Measurements from ENCODE around the gene ENPP3. TPM values are rescaled to one million over a fixed set of nuclear protein-coding genes. Genes with fewer than 3 reads are reported as not detected.
A peak's percentile ranks its signal among the peaks of the same experiment; 100 is the strongest.

Gene ENPP3
- polyA plus RNA-seq, 1 donor, result 43.7 TPM

GRCh38 chr6:131775886-131776285 lies 138.8 kb downstream of the ENPP3 start:
- peak in 1 of 2 donors; percentile 53 for DNase-seq
- Histone ChIP-seq H3K27me3 (ENCODE audit: control insufficient read depth, insufficient read depth, low read length) (no peaks in the 10 kb centered on the region), H3K4me1 (ENCODE audit: control insufficient read depth, insufficient read depth, low read length) (peaks cover 26% of the 10 kb centered on the region), H3K9me3 (ENCODE audit: control insufficient read depth, low read depth, low read length) (no peaks in the 10 kb centered on the region), H3K36me3 (ENCODE audit: control insufficient read depth, insufficient read depth, low read length) (no peaks in the 10 kb centered on the region), H3K27ac (ENCODE audit: low read length) (peak overlapping the region; percentile 67), H3K4me3 (ENCODE audit: low read length) (no peak overlapping the region)
- WGBS (ENCODE audit: insufficient coverage, low lambda C conversion rate), result no CpG with 5 or more reads among the region's 3 CpGs

GRCh38 chr6:131776985-131777384 lies 139.9 kb downstream of the ENPP3 start:
- H3K27me3 ChIP-seq (ENCODE audit: control insufficient read depth, insufficient read depth, low read length), result no peaks in the 10 kb centered on the region
- peak overlapping the region; percentile 90 for H3K27ac ChIP-seq (ENCODE audit: low read length)
- no peaks in the 10 kb centered on the region for H3K36me3 ChIP-seq (ENCODE audit: control insufficient read depth, insufficient read depth, low read length)
- no peaks in the 10 kb centered on the region for H3K9me3 ChIP-seq (ENCODE audit: control insufficient read depth, low read depth, low read length)
- H3K4me1 ChIP-seq (ENCODE audit: control insufficient read depth, insufficient read depth, low read length), result peaks cover 26% of the 10 kb centered on the region
- H3K4me3 ChIP-seq (ENCODE audit: low read length), result no peak overlapping the region
- WGBS (ENCODE audit: insufficient coverage, low lambda C conversion rate), result no CpG with 5 or more reads among the region's 2 CpGs
- peak; percentile 91 to 97 for DNase-seq

- H3K27ac ChIP-seq (ENCODE audit: low read length), result peak overlapping the region; percentile 90
- H3K9me3 ChIP-seq (ENCODE audit: control insufficient read depth, low read depth, low read length), result no peaks in the 10 kb centered on the region
- H3K36me3 ChIP-seq (ENCODE audit: control insufficient read depth, insufficient read depth, low read length), result no peaks in the 10 kb centered on the region
- H3K4me1 ChIP-seq (ENCODE audit: control insufficient read depth, insufficient read depth, low read length), result peaks cover 26% of the 10 kb centered on the region
- WGBS (ENCODE audit: insufficient coverage, low lambda C conversion rate), result 43% methylated on average over 1 of the region's 1 CpG
- DNase-seq, result peak in 1 of 2 donors; percentile 37
- H3K4me3 ChIP-seq (ENCODE audit: low read length), result no peak overlapping the region
- H3K27me3 ChIP-seq (ENCODE audit: control insufficient read depth, insufficient read depth, low read length), result no peaks in the 10 kb centered on the region
Observed at GRCh38 chr6:131778169-131778568, 141.1 kb downstream of the ENPP3 start.

- no peak for DNase-seq
- Histone ChIP-seq H3K27me3 (ENCODE audit: control insufficient read depth, insufficient read depth, low read length) (no peaks in the 10 kb centered on the region), H3K4me1 (ENCODE audit: control insufficient read depth, insufficient read depth, low read length) (peaks cover 26% of the 10 kb centered on the region), H3K9me3 (ENCODE audit: control insufficient read depth, low read depth, low read length) (no peaks in the 10 kb centered on the region), H3K27ac (ENCODE audit: low read length) (no peak overlapping the region), H3K36me3 (ENCODE audit: control insufficient read depth, insufficient read depth, low read length) (no peaks in the 10 kb centered on the region), H3K4me3 (ENCODE audit: low read length) (no peak overlapping the region)
- WGBS (ENCODE audit: insufficient coverage, low lambda C conversion rate), result 100% methylated on average over 1 of the region's 2 CpGs
Observed at GRCh38 chr6:131779304-131779703, 142.2 kb downstream of the ENPP3 start.

DNA sequence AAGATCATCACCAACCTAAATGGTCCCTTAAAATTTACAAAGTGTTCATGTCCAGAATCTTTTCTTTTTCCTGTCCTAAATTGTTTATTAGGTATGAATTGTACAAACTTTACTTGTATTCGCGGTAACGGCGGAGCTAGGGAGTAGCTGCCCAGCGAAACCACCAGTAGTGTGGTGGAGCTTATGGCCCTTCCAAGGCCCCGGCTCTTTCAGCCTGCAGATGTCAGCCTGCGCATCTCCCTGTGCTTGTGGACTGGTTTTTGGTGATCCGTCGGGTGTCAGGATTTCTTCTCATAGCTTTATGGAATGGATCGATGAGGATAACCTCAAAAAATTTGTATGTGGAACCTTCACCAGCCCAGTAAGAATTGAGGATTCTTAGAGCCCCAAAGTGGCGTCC lies 143.5 kb downstream of the ENPP3 start:
- H3K4me3 ChIP-seq (ENCODE audit: low read length), result no peak overlapping the region
- WGBS (ENCODE audit: insufficient coverage, low lambda C conversion rate), result 100% methylated on average over 1 of the region's 11 CpGs
- H3K4me1 ChIP-seq (ENCODE audit: control insufficient read depth, insufficient read depth, low read length), result peaks cover 26% of the 10 kb centered on the region
- no peaks in the 10 kb centered on the region for H3K9me3 ChIP-seq (ENCODE audit: control insufficient read depth, low read depth, low read length)
- no peaks in the 10 kb centered on the region for H3K36me3 ChIP-seq (ENCODE audit: control insufficient read depth, insufficient read depth, low read length)
- DNase-seq, result no peak
- H3K27me3 ChIP-seq (ENCODE audit: control insufficient read depth, insufficient read depth, low read length), result no peaks in the 10 kb centered on the region
- no peak overlapping the region for H3K27ac ChIP-seq (ENCODE audit: low read length)

- Histone ChIP-seq H3K4me3 (ENCODE audit: low read length) (no peak overlapping the region), H3K36me3 (ENCODE audit: control insufficient read depth, insufficient read depth, low read length) (no peaks in the 10 kb centered on the region), H3K27ac (ENCODE audit: low read length) (no peak overlapping the region), H3K9me3 (ENCODE audit: control insufficient read depth, low read depth, low read length) (no peaks in the 10 kb centered on the region), H3K4me1 (ENCODE audit: control insufficient read depth, insufficient read depth, low read length) (peaks cover 15% of the 10 kb centered on the region), H3K27me3 (ENCODE audit: control insufficient read depth, insufficient read depth, low read length) (no peaks in the 10 kb centered on the region)
- 90% methylated on average over 1 of the region's 3 CpGs for WGBS (ENCODE audit: insufficient coverage, low lambda C conversion rate)
- DNase-seq, result no peak
Observed at GRCh38 chr6:131781687-131782086, 144.6 kb downstream of the ENPP3 start.

- peak in 1 of 2 donors; percentile 36 for DNase-seq
- Histone ChIP-seq H3K4me1 (ENCODE audit: control insufficient read depth, insufficient read depth, low read length) (peaks cover 8% of the 10 kb centered on the region), H3K9me3 (ENCODE audit: control insufficient read depth, low read depth, low read length) (no peaks in the 10 kb centered on the region), H3K36me3 (ENCODE audit: control insufficient read depth, insufficient read depth, low read length) (no peaks in the 10 kb centered on the region), H3K4me3 (ENCODE audit: low read length) (no peak overlapping the region), H3K27ac (ENCODE audit: low read length) (no peak overlapping the region), H3K27me3 (ENCODE audit: control insufficient read depth, insufficient read depth, low read length) (no peaks in the 10 kb centered on the region)
- WGBS (ENCODE audit: insufficient coverage, low lambda C conversion rate), result 100% methylated on average over 1 of the region's 1 CpG
Observed at GRCh38 chr6:131782764-131783163, 145.7 kb downstream of the ENPP3 start.

GRCh38 chr6:131784561-131784960 lies 147.5 kb downstream of the ENPP3 start:
- Histone ChIP-seq H3K36me3 (ENCODE audit: control insufficient read depth, insufficient read depth, low read length) (no peaks in the 10 kb centered on the region), H3K9me3 (ENCODE audit: control insufficient read depth, low read depth, low read length) (no peaks in the 10 kb centered on the region), H3K27me3 (ENCODE audit: control insufficient read depth, insufficient read depth, low read length) (no peaks in the 10 kb centered on the region), H3K4me3 (ENCODE audit: low read length) (no peak overlapping the region), H3K4me1 (ENCODE audit: control insufficient read depth, insufficient read depth, low read length) (no peaks in the 10 kb centered on the region), H3K27ac (ENCODE audit: low read length) (no peak overlapping the region)
- DNase-seq, result no peak
- whole genome bisulfite sequencing (ENCODE audit: insufficient coverage, low lambda C conversion rate), result no CpG with 5 or more reads among the region's 1 CpG

DNA sequence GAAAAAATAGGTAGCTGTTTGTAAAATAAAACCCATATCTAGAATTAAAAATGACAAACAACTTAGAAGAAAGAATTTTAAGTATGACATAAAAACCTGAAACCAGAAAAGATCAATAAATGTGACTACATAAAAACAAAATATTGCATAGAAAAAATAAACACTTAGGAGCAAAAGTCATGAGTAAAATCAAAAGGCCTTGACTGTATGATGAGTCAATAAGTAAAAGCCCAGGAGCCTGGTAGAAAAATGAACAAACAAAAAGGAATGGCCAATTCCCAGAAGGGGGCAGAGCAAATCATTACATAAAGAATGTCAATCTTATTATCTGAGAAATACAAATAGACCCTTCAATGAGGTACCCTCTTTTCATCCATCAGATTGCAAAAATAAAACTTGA lies 150.0 kb downstream of the ENPP3 start:
- no peaks in the 10 kb centered on the region for H3K36me3 ChIP-seq (ENCODE audit: control insufficient read depth, insufficient read depth, low read length)
- H3K27ac ChIP-seq (ENCODE audit: low read length), result no peak overlapping the region
- no peaks in the 10 kb centered on the region for H3K9me3 ChIP-seq (ENCODE audit: control insufficient read depth, low read depth, low read length)
- H3K4me3 ChIP-seq (ENCODE audit: low read length), result no peak overlapping the region
- DNase-seq, result no peak
- H3K4me1 ChIP-seq (ENCODE audit: control insufficient read depth, insufficient read depth, low read length), result no peaks in the 10 kb centered on the region
- H3K27me3 ChIP-seq (ENCODE audit: control insufficient read depth, insufficient read depth, low read length), result no peaks in the 10 kb centered on the region

DNA sequence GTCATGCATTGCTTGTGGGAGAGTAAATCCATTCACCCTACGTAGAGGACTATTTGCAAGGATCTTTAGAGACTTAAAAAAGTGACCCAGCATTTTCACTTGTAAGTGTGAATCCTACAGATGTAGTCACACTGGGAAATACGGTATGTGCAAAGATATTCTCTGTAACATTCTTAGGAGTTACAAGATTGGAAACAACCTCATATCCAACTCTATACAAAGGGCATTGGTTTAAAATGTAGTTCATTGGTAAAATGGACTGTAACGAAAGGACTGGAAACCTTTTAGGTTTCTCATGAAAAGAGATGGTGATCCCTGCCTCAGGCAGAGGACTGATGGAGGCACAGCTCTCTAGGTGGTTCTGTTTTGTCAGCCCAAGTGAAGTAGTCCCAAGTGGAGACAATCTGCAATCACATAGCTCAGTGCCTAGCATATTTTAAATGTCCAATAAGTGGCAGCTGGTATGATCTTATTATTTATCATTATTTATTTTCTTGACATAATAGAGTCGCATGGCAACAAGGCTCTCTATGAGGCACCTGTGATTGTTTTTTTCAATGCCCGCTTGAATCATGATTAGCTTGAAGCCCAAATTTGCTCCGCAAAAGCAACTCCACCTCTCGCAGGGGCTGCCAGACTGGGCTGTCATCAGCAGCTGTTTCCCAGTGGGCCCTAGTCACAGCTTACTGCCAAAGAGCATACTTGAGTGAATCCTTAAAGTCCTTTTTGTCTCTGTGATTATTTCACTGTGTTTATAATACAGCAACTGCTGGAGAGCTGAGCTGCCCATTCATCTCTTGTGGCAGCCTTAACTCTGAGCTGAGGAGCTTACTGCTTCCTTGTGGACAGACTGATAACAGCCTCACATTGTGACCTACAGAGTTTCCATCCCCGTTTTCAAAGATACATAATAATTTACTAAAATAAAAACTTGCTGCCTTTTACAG lies 150.9 kb downstream of the ENPP3 start:
- no peaks in the 10 kb centered on the region for H3K27me3 ChIP-seq (ENCODE audit: control insufficient read depth, insufficient read depth, low read length)
- no peak overlapping the region for H3K27ac ChIP-seq (ENCODE audit: low read length)
- H3K9me3 ChIP-seq (ENCODE audit: control insufficient read depth, low read depth, low read length), result no peaks in the 10 kb centered on the region
- no peaks in the 10 kb centered on the region for H3K4me1 ChIP-seq (ENCODE audit: control insufficient read depth, insufficient read depth, low read length)
- H3K36me3 ChIP-seq (ENCODE audit: control insufficient read depth, insufficient read depth, low read length), result no peaks in the 10 kb centered on the region
- no peak overlapping the region for H3K4me3 ChIP-seq (ENCODE audit: low read length)
- 50% methylated on average over 2 of the region's 8 CpGs for WGBS (ENCODE audit: insufficient coverage, low lambda C conversion rate)
- peak in 1 of 2 donors; percentile 32 for DNase-seq

DNA sequence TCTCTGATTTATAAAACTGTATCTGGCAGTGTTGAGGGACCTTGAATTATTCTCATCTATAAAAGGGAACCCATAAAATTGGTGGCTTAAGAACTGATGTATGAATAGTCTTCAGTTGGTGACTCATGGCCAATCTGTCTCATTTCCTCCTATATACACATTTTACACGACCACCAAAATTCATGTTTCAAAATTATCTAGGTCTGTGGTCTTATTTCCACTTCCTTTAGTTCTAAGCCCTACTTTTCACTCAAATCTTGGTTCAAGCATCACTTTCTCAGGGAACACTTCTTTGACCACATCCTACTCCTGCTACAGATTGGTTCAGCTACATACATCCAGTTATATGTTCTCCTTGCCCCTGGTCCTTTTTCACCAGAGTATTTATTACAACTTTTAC lies 152.1 kb downstream of the ENPP3 start:
- H3K27ac ChIP-seq (ENCODE audit: low read length), result no peak overlapping the region
- 83% methylated on average over 1 of the region's 1 CpG for WGBS (ENCODE audit: insufficient coverage, low lambda C conversion rate)
- H3K36me3 ChIP-seq (ENCODE audit: control insufficient read depth, insufficient read depth, low read length), result no peaks in the 10 kb centered on the region
- no peak overlapping the region for H3K4me3 ChIP-seq (ENCODE audit: low read length)
- no peak for DNase-seq
- no peaks in the 10 kb centered on the region for H3K9me3 ChIP-seq (ENCODE audit: control insufficient read depth, low read depth, low read length)
- no peaks in the 10 kb centered on the region for H3K4me1 ChIP-seq (ENCODE audit: control insufficient read depth, insufficient read depth, low read length)
- no peaks in the 10 kb centered on the region for H3K27me3 ChIP-seq (ENCODE audit: control insufficient read depth, insufficient read depth, low read length)

Data from large intestine (tissue), 3 donors.